Measurements from ENCODE around the gene BMP10.

Gene BMP10

GRCh38 chr2:68847751-68848150, 23.4 kb downstream of the BMP10 start:
- no peak for DNase-seq

- no peak for DNase-seq
Observed at GRCh38 chr2:68846091-68846490, 25.1 kb downstream of the BMP10 start.

DNA sequence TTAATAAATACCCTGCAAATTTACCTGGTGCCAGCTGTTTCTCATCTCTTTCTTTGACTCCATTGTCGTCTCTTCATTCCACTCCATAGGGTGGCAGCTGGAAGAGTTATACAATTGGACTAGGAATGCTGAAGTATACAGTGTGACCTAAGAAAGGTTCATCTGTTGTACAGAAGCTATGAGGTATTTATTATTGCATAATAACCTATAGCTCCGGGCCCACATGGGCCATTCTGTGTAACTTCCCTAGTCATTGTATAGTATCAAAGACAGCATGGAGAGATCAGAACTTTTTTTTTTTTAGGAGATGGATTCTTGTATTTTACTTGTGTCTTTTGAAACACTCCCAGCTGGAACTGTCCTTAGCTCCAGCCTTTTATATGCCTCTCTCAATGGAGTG, 26.2 kb downstream of the BMP10 start:
- no peak for DNase-seq

DNA sequence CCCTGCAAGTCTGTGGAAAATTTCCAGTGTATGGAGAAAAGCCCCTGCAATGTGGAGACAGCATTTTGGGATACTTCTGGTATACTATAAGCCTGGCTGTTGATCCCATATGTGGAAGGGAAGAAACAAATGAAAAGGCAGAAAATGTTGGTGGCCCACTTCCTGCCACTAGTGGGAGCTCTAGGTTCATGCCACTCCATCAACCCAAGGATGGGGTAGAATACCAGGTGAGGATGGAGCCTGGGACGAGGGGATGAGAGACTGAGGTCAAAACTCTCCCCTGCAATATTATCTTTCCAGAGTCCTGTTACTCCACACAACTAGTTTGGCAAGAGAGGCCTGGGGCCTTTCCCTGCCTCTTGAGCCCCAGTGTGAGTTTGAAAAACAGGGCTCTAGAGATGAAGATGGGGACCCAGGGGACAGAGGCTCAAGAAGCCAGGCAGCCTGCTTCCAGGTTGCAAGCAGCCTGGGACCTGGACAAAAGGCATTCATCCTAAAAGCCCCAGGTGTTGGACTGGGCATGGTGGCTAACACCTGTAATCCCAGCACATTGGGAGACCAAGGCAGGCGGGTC, 31.9 kb downstream of the BMP10 start:
- peak in 1 of 2 donors; percentile 24 for DNase-seq

- DNase-seq: no peak
Observed at GRCh38 chr2:68838641-68839040, 32.6 kb downstream of the BMP10 start.

- DNase-seq: no peak
Observed at GRCh38 chr2:68837861-68838341, 33.3 kb downstream of the BMP10 start.

GRCh38 chr2:68837164-68837860, 33.9 kb downstream of the BMP10 start:
- peak; percentile 77 for DNase-seq

GRCh38 chr2:68835621-68836020, 35.6 kb downstream of the BMP10 start:
- no peak for DNase-seq

DNA sequence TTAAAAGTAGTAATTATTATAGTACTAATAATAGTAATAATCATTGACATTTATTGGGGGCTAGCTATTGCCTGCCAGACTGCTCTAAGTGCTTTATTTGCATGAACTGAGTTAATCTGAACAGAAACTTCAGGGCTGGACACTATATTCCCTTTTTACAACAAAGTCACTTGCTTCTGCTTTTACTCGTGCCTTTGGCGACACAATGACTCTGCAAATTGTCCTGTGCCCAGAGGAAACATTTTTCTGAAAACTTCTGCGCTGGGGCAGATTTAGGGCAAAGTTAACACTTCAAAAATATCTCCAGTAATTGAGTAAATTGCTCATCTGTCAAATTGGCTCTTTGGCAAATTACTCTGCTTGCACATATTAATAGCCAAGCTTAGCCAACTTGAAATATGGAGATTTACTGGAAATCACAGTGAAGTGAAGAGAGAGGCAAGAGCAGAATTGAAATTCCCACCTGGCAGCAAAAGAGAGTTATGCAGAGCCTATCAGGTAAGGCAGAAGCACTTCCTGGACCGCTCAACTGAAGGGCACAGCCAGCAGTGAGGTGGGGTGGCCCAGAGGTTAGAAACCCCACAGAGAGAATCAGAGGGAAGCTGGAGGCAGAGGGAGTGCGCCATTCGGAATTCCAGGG, 36.3 kb downstream of the BMP10 start:
- no peak for DNase-seq

DNA sequence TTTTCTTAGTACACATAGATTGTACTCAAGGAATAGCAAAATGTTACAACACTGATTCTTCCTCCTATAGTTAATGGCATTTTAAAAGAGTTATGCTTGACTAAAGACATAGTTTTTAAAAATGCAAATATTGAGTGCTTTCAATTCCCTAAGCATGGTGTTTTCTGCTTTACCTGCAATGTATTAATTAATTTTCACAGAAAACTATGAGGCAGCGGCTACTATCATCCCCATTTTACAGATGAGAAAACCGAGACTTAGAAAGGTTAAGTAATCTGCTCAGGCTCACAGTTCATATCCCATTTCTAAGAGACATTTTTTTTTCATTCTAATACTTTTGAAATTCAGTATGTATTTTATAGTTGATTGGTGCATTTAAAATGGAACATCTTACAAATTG, 38.0 kb downstream of the BMP10 start:
- DNase-seq: no peak

- peak; percentile 48 to 61 for DNase-seq
Observed at GRCh38 chr2:68832233-68832869, 38.8 kb downstream of the BMP10 start.

DNA sequence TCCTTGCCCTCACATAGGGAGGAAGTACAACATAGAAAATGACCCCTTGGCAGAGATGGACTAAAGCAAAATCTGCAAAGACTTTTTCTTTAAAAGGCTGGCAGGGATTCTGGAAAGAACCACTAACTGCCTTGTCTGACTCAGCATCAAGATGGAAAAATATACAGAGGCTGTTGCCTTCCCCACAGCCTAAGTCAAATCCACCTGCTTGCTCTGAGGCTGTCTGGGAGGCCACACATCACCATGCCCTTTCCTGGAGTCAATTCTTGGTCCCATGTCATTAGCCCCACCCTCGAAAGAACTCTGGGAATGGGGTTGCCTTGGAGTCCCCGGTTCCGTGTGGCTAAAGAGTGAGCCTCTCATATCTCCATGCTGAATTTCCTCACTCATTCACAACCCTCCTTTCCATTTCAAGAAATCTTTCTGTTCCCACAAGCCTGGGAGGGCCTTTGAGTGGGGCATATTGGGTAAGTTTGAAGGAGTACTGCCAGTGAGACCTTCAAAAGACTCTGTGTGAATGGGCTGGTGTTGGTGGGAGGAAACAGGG, 39.4 kb downstream of the BMP10 start:
- DNase-seq: no peak

DNA sequence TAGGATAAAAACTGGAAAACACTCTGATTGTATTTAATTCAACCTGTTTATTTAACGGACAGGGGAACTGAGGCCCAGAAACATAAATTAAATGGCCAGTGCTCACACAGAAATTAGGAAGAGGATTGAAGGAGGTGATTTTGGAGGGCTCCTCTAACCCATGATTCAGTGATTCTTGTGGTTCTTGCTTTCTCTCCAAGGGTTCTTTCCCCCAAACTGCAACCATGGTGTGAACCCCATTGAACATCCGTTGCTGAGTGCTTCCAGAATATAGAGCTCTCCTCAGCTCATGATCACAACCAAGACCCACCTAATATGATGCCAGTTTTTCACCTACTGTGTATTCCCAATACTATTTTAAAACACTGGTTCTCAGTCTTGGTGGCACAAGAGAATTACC, 41.4 kb downstream of the BMP10 start:
- DNase-seq: no peak

GRCh38 chr2:68828887-68829708, 42.1 kb downstream of the BMP10 start:
- peak; percentile 47 to 55 for DNase-seq

DNA sequence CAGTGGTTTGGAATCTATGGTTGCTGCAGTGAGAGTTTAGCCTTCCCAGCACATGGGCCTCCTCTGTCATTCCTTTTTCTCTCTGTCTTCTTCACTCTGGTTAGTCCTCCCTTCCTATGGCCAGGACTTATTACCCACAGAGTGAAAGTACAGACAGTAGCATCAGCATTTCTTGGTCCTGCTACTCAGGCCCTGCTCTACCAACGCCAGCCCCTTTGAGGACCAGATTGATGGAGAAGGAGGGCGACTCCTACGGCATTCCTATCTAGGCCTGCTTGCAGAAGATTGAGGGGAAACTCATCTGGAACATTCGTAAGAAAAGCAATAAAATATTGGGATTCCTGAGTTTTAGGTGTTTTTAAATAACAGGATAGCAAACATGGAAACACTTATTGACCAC, 43.5 kb downstream of the BMP10 start:
- no peak for DNase-seq

GRCh38 chr2:68825866-68826265, 45.3 kb downstream of the BMP10 start:
- no peak for DNase-seq

DNA sequence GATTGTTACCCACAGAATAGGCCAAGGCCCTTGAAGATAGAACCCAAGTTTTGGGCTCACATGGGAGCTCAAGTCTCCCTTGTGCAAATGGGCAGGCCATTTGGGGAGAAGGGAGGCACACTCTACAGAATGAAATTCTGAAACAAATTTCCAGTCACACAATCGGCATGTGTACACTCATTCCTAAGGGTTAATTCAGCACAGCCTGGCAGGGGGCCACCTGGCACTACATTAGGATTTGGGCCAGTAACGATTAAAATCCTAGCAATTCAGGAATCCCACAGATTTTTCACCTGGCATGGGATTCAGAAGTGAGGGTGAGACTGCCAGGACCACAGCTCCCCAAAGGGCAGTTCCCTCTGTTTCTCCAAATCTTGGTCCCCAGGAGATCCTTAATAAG, 46.4 kb downstream of the BMP10 start:
- DNase-seq: no peak

DNA sequence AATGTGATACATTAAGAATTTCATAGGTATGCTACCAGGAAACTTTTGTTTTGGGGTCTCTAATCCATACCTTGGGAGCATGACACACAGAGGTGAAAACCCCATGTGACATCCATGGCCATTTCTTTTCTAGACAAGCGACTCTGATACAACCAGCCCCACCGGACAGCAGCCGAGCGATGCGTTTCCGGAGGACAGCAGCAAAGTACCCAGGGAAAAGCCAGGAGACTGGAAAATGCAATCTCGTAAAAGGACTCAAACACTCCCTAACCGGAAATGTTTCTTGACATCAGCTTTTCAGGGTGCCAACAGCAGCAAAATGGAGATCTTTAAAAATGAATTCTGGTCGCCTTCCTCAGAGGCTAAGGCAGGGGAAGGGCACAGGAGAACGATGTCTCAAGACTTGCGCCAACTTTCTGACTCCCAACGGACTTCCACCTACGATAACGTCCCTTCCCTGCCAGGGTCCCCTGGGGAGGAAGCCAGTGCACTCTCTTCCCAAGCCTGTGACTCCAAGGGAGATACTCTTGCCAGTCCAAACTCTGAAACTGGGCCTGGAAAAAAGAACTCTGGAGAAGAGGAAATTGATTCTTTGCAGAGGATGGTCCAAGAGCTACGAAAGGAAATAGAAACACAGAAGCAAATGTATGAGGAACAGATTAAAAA, 48.9 kb downstream of the BMP10 start:
- no peak for DNase-seq

- DNase-seq: no peak
Observed at GRCh38 chr2:68819556-68819955, 51.6 kb downstream of the BMP10 start.

- DNase-seq: no peak
Observed at GRCh38 chr2:68817306-68817705, 53.9 kb downstream of the BMP10 start.
